HepG2 (cell line): Measurements from ENCODE around the gene RFX2. TPM values are rescaled to one million over a fixed set of nuclear protein-coding genes. Genes with fewer than 3 reads are reported as not detected.

Experiments used
- ATAC-seq: fragments of 200-7000 bp; cut with Tn5 transposase; 3 replicates; pipeline ENCODE4 v1.9.1; 2020; ENCODE audit warnings: mild to moderate bottlenecking, moderate library complexity
- BruUV-seq: library from RNA; stranded (reverse); fragments of 400-500 nt; replicated peaks from 2 replicates; lab custom pipeline; 2021; lab: Mats Ljungman, UMichigan
- CTCF ChIA-PET: fragments of 300-600 bp; formaldehyde crosslinking; extraction: SDS; loops from one replicate; lab custom pipeline; 2021; ENCODE audit warnings: low total read pairs, inconsistent platforms, low intra/inter-chr PET ratio; lab: Yijun Ruan, JAX
- POLR2A ChIA-PET: fragments of 350-600 bp; sonication (Branson Sonifier 250); formaldehyde crosslinking; loops from one replicate; lab custom pipeline; 2020; ENCODE audit warnings: antibody characterized with exemption, inconsistent platforms; lab: Yijun Ruan, JAX
- DNase-seq: peaks from one replicate; pipeline ENCODE4 v3.0.0-alpha.2; 2015; ENCODE audit warnings: low spot score
- FAIRE-seq: peaks from 3 replicates; lab custom pipeline; 2011; peaks lifted over from hg19 to GRCh38; lab: Jason Lieb, UNC
- H2AFZ ChIP-seq: one replicate; pipeline ENCODE4 v1.6.1; 2011; ENCODE audit warnings: low read length, inconsistent platforms
- H3K27ac ChIP-seq: fragments of 300-600 bp; 3 replicates; pipeline ENCODE4 v1.8.0; 2011; ENCODE audit warnings: mixed run types, mild to moderate bottlenecking, mixed read lengths, low read length, inconsistent platforms; ENCODE audit not compliant: insufficient read depth; ENCODE audit errors: extremely low read length
- H3K27me3 ChIP-seq, 2 experiments: fragments of 200-600 bp in 1 of 2; 2 replicates in 1 of 2; 3 replicates in 1 of 2; pipeline versions ENCODE4 v1.6.0 to v1.8.0; 2011; ENCODE audit warnings: low read length in 2 of 2, mild to moderate bottlenecking in 2 of 2, moderate library complexity in 2 of 2, inconsistent platforms in 1 of 2; ENCODE audit not compliant: insufficient read depth in 2 of 2, control insufficient read depth in 1 of 2
- H3K36me3 ChIP-seq, 2 experiments: fragments of 200-600 bp in 1 of 2; replicated peaks in 1 of 2; 2 replicates in 1 of 2; 3 replicates in 1 of 2; pipeline versions ENCODE4 v1.5.1 to v1.8.0; 2011; ENCODE audit warnings: low read length in 2 of 2, inconsistent platforms in 1 of 2; ENCODE audit not compliant: insufficient read depth in 2 of 2, control insufficient read depth in 1 of 2
- H3K4me1 ChIP-seq: 2 replicates; pipeline ENCODE4 v1.5.1; 2012; ENCODE audit warnings: low read length, inconsistent platforms; ENCODE audit not compliant: insufficient read depth
- H3K4me2 ChIP-seq: 2 replicates; pipeline ENCODE4 v1.6.0; 2011; ENCODE audit warnings: low read depth, low read length, inconsistent platforms
- H3K4me3 ChIP-seq, 3 experiments: fragments of 200-600 bp in 1 of 3; sonication (generic), shearing (Covaris generic) in 1 of 3; replicated peaks in 1 of 3; 2 replicates each; pipeline ENCODE4 v1.5.1; 2011 to 2016; ENCODE audit warnings: low read length in 3 of 3, inconsistent platforms in 2 of 3, low read depth in 2 of 3, mild to moderate bottlenecking in 2 of 3, control low read depth in 1 of 3, mixed read lengths in 1 of 3; ENCODE audit not compliant: insufficient read depth in 1 of 3
- H3K79me2 ChIP-seq: one replicate; pipeline ENCODE4 v1.6.1; 2011; ENCODE audit warnings: low read length, inconsistent platforms; ENCODE audit not compliant: insufficient read depth
- H3K9ac ChIP-seq: 2 replicates; pipeline ENCODE4 v1.6.0; 2011; ENCODE audit warnings: mild to moderate bottlenecking, low read depth, low read length, inconsistent platforms; ENCODE audit not compliant: insufficient read depth
- H3K9me3 ChIP-seq: 2 replicates; pipeline ENCODE4 v1.5.1; 2012; ENCODE audit warnings: mild to moderate bottlenecking, low read length
- H4K20me1 ChIP-seq: 2 replicates; pipeline ENCODE4 v1.6.0; 2011; ENCODE audit warnings: inconsistent platforms, mild to moderate bottlenecking, low read length, moderate library complexity; ENCODE audit not compliant: insufficient read depth
- CHD4 ChIP-seq: fragments of 200-600 bp; sonication (generic); IDR thresholded peaks from 2 replicates; pipeline ENCODE4 v1.7.0; 2017; ENCODE audit warnings: mild to moderate bottlenecking, low read length, borderline replicate concordance
- EED ChIP-seq: sonication (generic); formaldehyde crosslinking; IDR thresholded peaks from 2 replicates; pipeline ENCODE4 v1.5.0; 2020; ENCODE audit warnings: mild to moderate bottlenecking, missing genetic modification reagents
- KLF16 ChIP-seq, 2 experiments: sonication (generic) in 1 of 2; formaldehyde crosslinking in 1 of 2; IDR thresholded peaks; 2 replicates each; pipeline versions ENCODE4 v1.6.1 to v1.8.0; 2016 to 2023; ENCODE audit warnings: missing genetic modification reagents in 2 of 2, missing compliant biosample characterization in 1 of 2
- NR2C2 ChIP-seq: sonication (generic); formaldehyde crosslinking; IDR thresholded peaks from 2 replicates; pipeline ENCODE4 v1.4.0; 2020; ENCODE audit warnings: missing genetic modification reagents, mild to moderate bottlenecking, moderate library complexity, borderline replicate concordance
- ZBTB2 ChIP-seq: sonication (generic); formaldehyde crosslinking; IDR thresholded peaks from 2 replicates; pipeline ENCODE4 v1.8.0; 2022; ENCODE audit warnings: low read depth, missing genetic modification reagents
- ZNF160 ChIP-seq: sonication (generic); formaldehyde crosslinking; IDR thresholded peaks from 2 replicates; pipeline ENCODE4 v1.8.0; 2022; ENCODE audit warnings: mild to moderate bottlenecking, inconsistent platforms, missing genetic modification reagents
- ZSCAN5A ChIP-seq: sonication (generic); formaldehyde crosslinking; IDR thresholded peaks from 2 replicates; pipeline ENCODE4 v1.8.0; 2022; ENCODE audit warnings: mild to moderate bottlenecking, missing genetic modification reagents, borderline replicate concordance
- WGBS: methylation state at CpG from one replicate; pipeline ENCODE4 v1.1.6; 2017; ENCODE audit warnings: low lambda C conversion rate; 5-methylcytosine and 5-hydroxymethylcytosine counted together
- in situ Hi-C: cut with HindIII; loops from 2 replicates; pipeline ENCODE4 v1.10.0; 2017; ENCODE audit warnings: low pct_unique_long_range_greater_than_20kb; ENCODE audit not compliant: extremely low pct_ligation_motif_present
- intact Hi-C: fragments of 100-400 bp; cut with micrococcal nuclease; formaldehyde crosslinking; loops from one replicate; pipeline ENCODE4 v1.10.0; 2022; ENCODE audit not compliant: unreplicated experiment
- polyA plus RNA-seq, 8 experiments: library from polyadenylated mRNA; depleted of rRNA in 3 of 8; stranded (reverse) in 7 of 8; unstranded in 1 of 8; fragments of >200 nt; fragmentation: Illumina TruSeq in 4 of 8; extraction: Trizol in 4 of 8; gene quantifications; 2 replicates each; pipeline versions ENCODE4 v1.2.1 to v1.2.3, GENCODE V29; 2011 to 2016; ENCODE audit warnings: low read depth in 4 of 8, missing spikeins in 1 of 8, mixed read lengths in 1 of 8; ENCODE audit not compliant: insufficient read depth in 1 of 8
- total RNA-seq, 5 experiments: library from RNA; depleted of rRNA; stranded (reverse); fragments of >200 nt; fragmentation: Illumina TruSeq; extraction: Trizol; gene quantifications; 2 replicates each; pipeline ENCODE4 v1.2.3, GENCODE V29; 2016; ENCODE audit warnings: low read depth in 1 of 5
- TF ChIP-seq, protein P1 (sequence below): sonication (generic); formaldehyde crosslinking; IDR thresholded peaks from 2 replicates; pipeline ENCODE4 v1.4.0; 2020; ENCODE audit warnings: mild to moderate bottlenecking, low read depth, missing genetic modification reagents

RFX2 gene
- total and polyA plus RNA-seq, 2 of the 13 experiments (the other 11 are each of a cell fraction or from before 2014, with no cell fraction given), result 2.8 to 3.3 TPM

DNA sequence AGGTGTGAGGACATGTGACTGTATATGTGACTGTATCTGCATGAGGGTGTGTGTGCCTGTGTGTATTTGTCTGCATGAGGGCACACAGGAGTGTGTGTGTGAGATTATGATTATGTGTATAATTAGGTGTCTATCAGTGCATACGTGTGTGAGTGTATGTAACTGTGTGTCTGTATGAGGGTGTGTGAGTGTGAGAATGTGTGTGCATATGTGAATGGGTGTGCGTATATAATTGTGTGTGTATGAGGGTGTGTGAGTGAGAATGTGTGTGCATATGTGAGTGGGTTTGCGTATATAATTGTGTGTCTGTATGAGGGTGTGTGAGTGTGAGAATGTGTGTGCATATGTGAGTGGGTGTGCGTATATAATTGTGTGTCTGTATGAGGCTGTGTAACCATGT lies 22.2 kb upstream of the RFX2 start (continued):
- no peak for TF ChIP-seq ZSCAN5A (CRISPR knock-in tag)
- no peak for TF ChIP-seq NR2C2 (CRISPR knock-in tag)
- TF ChIP-seq ZBTB2 (CRISPR knock-in tag), result no peak

GRCh38 chr19:6127716-6128335 lies 17.5 kb upstream of the RFX2 start:
- Histone ChIP-seq H3K36me3 (no peaks in the 10 kb centered on the region), H4K20me1 (no peaks in the 10 kb centered on the region), H3K4me1 (no peaks in the 10 kb centered on the region), H3K9ac (no peak overlapping the region), H3K4me3 (no peak overlapping the region), H3K27ac (no peak overlapping the region), H3K79me2 (no peaks in the 10 kb centered on the region), H3K27me3 (no peaks in the 10 kb centered on the region), H3K9me3 (0 out of 2 replicates have a peak, but pooled peaks cover 5% of the 10 kb centered on the region), H3K4me2 (no peak overlapping the region), H2AFZ (no peak overlapping the region)
- in situ Hi-C loops, result loop anchor here (5.0 kb wide), 1 partner anchor 81 kb away; no protein-coding TSS in a partner anchor
- ChIA-PET CTCF (interaction anchor here (6.0 kb wide), 1 partner anchor 78 kb away, joined by 153 read pairs; no protein-coding TSS in a partner anchor), POLR2A (no interaction called here)
- intact Hi-C loops, result no loop called here
- 19% methylated on average over 6 of the region's 6 CpGs for WGBS
- no peak for FAIRE-seq
- no peak for DNase-seq
- no peak for TF ChIP-seq EED (CRISPR knock-in tag)
- TF ChIP-seq, protein P1, sequence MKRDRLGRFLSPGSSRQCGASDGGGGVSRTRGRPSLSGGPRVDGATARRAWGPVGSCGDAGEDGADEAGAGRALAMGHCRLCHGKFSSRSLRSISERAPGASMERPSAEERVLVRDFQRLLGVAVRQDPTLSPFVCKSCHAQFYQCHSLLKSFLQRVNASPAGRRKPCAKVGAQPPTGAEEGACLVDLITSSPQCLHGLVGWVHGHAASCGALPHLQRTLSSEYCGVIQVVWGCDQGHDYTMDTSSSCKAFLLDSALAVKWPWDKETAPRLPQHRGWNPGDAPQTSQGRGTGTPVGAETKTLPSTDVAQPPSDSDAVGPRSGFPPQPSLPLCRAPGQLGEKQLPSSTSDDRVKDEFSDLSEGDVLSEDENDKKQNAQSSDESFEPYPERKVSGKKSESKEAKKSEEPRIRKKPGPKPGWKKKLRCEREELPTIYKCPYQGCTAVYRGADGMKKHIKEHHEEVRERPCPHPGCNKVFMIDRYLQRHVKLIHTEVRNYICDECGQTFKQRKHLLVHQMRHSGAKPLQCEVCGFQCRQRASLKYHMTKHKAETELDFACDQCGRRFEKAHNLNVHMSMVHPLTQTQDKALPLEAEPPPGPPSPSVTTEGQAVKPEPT, result no peak
- TF ChIP-seq KLF16 (CRISPR knock-in tag; IDR thresholded peaks at IDR 0.05), result no peak
- peak; percentile 26; the same call in 1 of the 2 replicates for TF ChIP-seq CHD4
- no peak for TF ChIP-seq ZNF160 (CRISPR knock-in tag)
- no peak for TF ChIP-seq ZSCAN5A (CRISPR knock-in tag)
- no peak for ATAC-seq
- BruUV-seq, result no TSS peak
